Fibroblast of pulmonary artery (primary cell): Measurements from ENCODE around the gene FZD4.
"Not testable (repeated sequence)": the region's sequence is repeated elsewhere in the genome, so short reads cannot be mapped to it uniquely, and the experiment has no call there.

ENCODE experiments used
- DNase-seq: peaks from one replicate; pipeline ENCODE4 v3.0.0-alpha.2; 2010; ENCODE audit warnings: low read depth
- H3K4me3 ChIP-seq: replicated peaks from 2 replicates; pipeline ENCODE4 v1.5.1; 2011; ENCODE audit warnings: low read depth, mild to moderate bottlenecking, control low read depth, low read length, moderate library complexity
- TF ChIP-seq, protein P1 (sequence below): IDR thresholded peaks from 2 replicates; pipeline ENCODE4 v1.5.1; 2011; ENCODE audit warnings: mild to moderate bottlenecking, control low read depth, low read length, inconsistent platforms; ENCODE audit errors: missing control alignments

The FZD4 gene

DNA sequence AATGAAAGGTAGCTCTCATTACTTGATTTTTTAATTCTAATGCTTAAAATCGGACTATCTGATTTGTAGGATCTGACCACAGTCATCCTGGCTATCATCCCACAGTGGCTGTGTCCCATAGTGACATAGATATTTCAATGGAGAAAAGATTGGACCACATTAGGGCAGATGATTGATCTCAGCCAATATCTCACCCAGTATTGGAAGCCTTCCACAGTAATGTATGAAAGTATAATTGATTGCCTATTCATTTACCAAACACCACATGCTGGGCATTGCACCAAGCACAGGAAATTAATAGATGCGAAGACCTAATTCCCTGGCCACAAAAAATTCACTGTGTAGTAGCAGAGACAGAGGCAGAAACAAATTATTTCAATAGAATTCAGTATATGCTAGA lies 37.6 kb downstream of the FZD4 start:
- no peak overlapping the region for H3K4me3 ChIP-seq
- no peak for DNase-seq
- TF ChIP-seq, protein P1, sequence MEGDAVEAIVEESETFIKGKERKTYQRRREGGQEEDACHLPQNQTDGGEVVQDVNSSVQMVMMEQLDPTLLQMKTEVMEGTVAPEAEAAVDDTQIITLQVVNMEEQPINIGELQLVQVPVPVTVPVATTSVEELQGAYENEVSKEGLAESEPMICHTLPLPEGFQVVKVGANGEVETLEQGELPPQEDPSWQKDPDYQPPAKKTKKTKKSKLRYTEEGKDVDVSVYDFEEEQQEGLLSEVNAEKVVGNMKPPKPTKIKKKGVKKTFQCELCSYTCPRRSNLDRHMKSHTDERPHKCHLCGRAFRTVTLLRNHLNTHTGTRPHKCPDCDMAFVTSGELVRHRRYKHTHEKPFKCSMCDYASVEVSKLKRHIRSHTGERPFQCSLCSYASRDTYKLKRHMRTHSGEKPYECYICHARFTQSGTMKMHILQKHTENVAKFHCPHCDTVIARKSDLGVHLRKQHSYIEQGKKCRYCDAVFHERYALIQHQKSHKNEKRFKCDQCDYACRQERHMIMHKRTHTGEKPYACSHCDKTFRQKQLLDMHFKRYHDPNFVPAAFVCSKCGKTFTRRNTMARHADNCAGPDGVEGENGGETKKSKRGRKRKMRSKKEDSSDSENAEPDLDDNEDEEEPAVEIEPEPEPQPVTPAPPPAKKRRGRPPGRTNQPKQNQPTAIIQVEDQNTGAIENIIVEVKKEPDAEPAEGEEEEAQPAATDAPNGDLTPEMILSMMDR: no peak

DNA sequence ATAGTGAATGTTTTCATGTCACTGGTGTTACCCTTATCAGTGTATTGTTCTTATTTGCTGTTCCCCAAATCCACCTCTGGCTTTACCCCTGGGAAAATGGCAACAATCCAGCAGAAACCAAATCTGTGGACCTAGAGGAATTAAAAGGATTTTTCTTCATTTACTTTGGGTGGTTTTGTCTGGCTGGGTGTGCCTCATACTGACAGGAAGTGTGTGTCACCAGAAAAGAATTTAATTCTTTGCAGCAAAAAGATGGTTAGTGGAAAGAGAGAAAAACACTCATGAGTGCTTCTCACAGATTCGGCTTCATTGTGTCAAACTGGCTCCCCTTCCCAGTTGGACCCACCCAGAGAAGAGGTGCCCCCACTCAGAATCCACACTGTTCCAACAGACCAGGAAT lies 38.9 kb downstream of the FZD4 start:
- H3K4me3 ChIP-seq: no peak overlapping the region
- DNase-seq: peak; percentile 85
- TF ChIP-seq, protein P1: no peak

DNA sequence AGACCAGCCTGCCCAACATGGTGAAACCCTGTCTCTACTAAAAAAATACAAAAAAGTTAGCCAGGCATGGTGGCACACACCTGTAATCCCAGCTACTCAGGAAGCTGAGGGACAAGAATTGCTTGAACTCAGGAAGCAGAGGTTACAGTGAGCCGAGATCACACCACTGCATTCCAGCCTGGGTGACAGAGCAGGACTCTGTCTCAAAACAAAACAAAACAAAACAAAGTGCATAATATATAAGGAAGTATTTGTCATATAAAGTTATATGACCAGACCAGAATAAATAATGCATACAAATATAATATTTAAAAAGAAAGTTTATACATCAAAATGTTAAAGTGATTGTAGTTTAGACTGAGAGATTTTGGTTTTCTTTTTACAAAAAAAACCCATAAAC lies 39.3 kb downstream of the FZD4 start:
- not testable (repeated sequence) for H3K4me3 ChIP-seq, DNase-seq

DNA sequence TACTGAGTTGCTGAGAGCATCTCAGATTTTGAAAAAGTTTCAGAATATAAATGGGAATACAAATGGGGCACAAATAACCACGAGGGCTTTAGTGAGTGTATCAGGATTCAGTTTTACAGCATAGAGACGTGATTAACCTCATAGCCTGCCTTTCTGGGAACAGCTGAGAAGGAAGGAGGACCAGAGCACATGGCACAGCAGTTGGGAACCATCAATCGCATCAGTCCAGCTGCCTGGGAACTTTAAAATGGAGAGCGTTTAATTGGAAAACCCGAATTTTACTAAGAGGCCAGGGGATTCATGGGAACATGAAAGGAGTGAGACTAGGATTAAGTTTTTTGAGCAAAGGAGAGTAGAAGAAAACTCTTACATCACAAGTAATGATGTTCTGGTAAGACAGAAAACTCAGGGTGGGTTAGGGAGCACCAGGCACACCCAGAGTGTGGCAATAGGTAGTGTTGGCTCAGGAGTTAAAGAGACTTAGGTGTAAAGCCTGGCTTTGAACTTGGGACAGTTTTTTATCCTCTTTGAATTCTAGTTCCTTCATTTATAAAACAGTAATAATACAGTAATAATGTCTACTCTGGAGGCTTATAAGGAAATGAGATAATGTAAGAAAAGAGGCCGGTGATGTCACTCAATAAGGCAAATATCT lies 40.2 kb downstream of the FZD4 start:
- DNase-seq: no peak
- H3K4me3 ChIP-seq: no peak overlapping the region
- TF ChIP-seq, protein P1: no peak

DNA sequence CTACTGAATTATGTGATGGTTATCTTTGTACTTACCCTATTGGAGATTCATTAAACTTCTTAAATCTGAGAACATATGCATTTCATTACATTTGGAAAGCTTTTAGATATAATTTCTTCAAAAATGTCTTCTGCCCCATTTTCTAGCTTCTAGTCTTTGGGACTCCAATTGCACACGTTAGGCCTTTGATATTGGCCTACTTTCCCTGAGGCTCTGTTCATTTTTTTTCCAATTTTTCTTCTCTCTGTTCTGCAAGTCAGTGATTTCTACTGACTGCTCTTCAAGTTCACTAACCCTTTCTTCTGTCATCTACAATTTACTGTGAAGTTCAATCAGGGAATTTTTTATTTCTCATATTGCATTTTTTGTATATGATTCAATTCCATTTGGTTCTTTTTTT lies 43.0 kb downstream of the FZD4 start:
- no peak overlapping the region for H3K4me3 ChIP-seq
- no peak for DNase-seq
- TF ChIP-seq, protein P1: no peak

DNA sequence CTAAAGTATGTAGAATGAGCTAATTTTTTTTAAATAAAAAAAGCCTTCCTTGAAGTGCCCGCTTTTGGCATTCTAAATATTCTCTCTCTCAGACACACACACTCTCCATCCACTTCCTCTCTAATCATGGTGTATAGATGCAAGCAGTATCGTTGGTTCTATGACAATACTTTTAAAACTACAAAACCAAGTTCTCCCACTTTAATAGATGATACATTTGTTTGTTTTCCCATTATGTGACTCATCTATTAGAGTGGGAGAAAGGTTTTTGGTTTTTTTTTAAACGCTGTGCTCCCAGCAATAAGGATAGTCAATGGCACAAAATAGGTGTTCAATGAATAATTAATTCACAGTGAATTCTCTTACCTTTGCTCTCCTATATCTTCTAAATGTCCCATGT lies 44.6 kb downstream of the FZD4 start:
- TF ChIP-seq, protein P1: no peak
- no peak for DNase-seq
- H3K4me3 ChIP-seq: no peak overlapping the region

DNA sequence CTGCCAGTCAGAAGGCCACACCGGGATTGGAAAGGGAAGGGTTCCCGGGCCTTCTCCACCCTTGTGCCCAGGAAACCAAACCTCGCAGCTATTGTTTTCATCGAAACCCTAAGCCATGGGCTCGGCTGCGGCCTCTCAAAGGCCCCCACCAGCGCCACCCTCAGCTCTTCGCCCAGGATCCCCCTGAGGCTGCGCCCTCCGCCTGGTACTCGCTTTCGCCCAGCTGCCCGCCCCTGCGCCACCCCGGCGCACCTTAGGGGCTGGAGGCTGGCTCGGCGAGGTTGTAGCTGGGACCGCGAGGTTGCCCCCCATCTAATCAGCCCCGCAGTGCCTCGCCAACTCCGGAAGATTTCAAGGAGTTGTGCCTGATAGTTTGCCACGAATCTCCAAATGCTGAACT lies 49.0 kb downstream of the FZD4 start:
- TF ChIP-seq, protein P1: no peak
- H3K4me3 ChIP-seq: no peak overlapping the region
- no peak for DNase-seq
